ENCODE measurements around the gene MFSD6.

The MFSD6 gene

DNA sequence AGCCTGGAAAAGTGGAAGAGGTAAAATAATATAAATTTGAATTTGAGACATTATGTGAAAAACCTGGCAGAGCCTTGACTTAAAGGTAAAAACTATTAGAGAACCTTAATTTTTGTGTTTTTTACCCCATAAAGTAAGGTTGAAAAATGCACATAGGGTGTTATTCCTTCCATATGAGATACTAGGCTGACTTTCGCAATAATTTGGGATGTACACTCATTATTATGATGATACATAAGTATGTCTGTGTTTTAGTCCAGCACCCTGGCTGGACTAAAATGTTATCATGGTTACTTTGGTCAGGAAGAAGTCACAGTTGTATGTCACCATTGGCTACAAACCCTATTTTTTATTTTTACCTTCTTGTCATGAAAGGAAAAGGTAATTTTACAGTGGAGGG, 106.5 kb downstream of the MFSD6 start:
- H3K4me3 ChIP-seq (replicated peaks; ENCODE audit: low read depth, low read length): no peak overlapping the region
- peak; percentile 11 for DNase-seq (ENCODE audit: low read depth)
- TF ChIP-seq, protein P1, sequence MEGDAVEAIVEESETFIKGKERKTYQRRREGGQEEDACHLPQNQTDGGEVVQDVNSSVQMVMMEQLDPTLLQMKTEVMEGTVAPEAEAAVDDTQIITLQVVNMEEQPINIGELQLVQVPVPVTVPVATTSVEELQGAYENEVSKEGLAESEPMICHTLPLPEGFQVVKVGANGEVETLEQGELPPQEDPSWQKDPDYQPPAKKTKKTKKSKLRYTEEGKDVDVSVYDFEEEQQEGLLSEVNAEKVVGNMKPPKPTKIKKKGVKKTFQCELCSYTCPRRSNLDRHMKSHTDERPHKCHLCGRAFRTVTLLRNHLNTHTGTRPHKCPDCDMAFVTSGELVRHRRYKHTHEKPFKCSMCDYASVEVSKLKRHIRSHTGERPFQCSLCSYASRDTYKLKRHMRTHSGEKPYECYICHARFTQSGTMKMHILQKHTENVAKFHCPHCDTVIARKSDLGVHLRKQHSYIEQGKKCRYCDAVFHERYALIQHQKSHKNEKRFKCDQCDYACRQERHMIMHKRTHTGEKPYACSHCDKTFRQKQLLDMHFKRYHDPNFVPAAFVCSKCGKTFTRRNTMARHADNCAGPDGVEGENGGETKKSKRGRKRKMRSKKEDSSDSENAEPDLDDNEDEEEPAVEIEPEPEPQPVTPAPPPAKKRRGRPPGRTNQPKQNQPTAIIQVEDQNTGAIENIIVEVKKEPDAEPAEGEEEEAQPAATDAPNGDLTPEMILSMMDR (IDR thresholded peaks at IDR 0.05; ENCODE audit: low read length, missing control alignments): no peak

DNA sequence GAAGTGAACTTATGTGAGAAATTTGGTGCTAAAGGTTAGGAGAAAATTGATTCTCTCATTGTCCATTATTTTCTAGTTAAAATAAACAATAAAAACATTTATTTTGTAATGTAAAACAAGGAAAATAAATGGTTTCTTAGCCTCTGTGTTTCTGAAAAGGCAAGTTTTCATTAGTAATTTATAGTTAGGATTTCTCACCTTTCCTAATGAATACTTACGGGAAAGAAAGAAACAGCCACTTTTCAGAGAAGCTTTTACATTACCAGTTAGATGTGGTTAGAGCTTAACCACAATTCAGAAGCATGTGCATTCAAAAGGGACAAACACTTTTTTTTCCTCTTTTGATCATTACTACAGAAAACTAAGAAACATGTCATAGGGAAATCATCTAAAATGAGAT, 107.5 kb downstream of the MFSD6 start:
- no peak for DNase-seq (ENCODE audit: low read depth)
- no peak overlapping the region for H3K4me3 ChIP-seq (replicated peaks; ENCODE audit: low read depth, low read length)
- TF ChIP-seq, protein P1 (IDR thresholded peaks at IDR 0.05; ENCODE audit: low read length, missing control alignments): no peak

- DNase-seq (ENCODE audit: low read depth): no peak
- H3K4me3 ChIP-seq (replicated peaks; ENCODE audit: low read depth, low read length): no peak overlapping the region
- TF ChIP-seq, protein P1 (IDR thresholded peaks at IDR 0.05; ENCODE audit: low read length, missing control alignments): no peak
Observed at GRCh38 chr2:190517468-190517867, 109.3 kb downstream of the MFSD6 start.

DNA sequence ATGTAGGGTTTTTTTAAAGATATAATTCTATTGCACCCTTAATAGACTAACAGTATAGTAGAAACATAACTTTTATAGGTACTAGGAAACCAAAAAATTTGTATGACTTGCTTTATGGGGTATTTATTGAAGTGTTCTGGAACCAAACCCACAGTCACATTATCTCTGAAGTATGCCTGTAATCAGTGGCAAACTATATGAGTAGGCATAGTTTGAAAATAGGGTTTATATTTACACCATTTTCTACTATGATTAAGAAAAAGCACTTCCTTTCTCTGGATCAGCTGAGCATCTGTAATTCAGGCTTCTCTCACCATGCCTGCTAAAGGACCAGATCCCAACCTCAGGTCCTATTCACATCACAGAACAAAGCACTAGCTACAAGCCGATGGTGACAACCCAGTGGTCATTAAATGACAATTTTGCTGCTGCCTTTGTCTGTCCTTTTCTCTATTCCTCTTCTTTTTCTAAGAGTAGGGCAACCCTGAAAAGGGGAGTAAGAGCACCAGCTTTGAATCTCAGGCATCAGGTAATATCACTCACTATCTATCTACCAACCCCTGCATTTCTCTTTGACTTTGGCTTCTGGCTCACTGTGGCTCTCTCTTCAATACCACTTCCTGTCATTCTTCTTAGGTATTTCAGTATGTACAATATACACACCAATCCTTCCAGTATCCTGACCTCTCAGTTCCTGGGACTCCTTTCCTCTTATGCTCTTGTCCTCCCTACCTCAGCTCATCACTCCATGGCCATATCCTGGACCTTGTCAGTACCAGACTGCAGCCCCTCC, 112.0 kb downstream of the MFSD6 start:
- no peak overlapping the region for H3K4me3 ChIP-seq (replicated peaks; ENCODE audit: low read depth, low read length)
- TF ChIP-seq, protein P1 (IDR thresholded peaks at IDR 0.05; ENCODE audit: low read length, missing control alignments): no peak
- no peak for DNase-seq (ENCODE audit: low read depth)

- no peak overlapping the region for H3K4me3 ChIP-seq (replicated peaks; ENCODE audit: low read depth, low read length)
- DNase-seq (ENCODE audit: low read depth): no peak
- TF ChIP-seq, protein P1 (IDR thresholded peaks at IDR 0.05; ENCODE audit: low read length, missing control alignments): no peak
Observed at GRCh38 chr2:190524928-190525327, 116.8 kb downstream of the MFSD6 start.

DNA sequence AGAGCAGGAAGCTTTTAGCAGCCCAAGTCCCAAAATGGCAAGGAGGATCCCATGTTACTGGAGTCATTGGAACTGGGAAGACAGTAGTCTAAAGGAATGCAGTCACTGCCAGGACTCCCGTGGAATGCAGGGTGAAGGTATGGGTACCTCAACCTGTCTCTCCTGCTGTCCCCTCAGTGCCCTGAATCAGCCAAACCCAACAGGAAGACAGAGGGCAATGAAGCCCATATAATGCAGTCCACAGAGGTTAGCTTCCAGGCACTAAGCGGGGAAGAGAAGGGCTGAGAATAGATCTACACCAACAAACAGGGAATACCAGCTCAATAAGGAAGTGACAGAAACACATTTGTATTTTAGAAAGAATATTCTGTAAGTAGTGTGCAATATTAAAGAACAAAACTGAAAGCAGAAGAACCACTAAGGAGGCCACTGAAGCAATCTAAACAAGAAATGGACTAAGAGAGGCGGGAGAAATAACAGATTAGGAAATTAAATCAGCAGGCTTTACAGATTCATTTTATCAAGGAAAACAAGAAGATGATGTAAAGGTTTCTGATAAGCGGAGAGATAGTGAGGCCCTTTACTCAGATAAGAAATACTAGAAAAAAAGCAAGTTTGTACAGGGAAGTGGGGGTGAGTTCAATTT, 118.1 kb downstream of the MFSD6 start:
- no peak overlapping the region for H3K4me3 ChIP-seq (replicated peaks; ENCODE audit: low read depth, low read length)
- TF ChIP-seq, protein P1 (IDR thresholded peaks at IDR 0.05; ENCODE audit: low read length, missing control alignments): no peak
- DNase-seq (ENCODE audit: low read depth): no peak
